K562 (cell line): ENCODE results near the gene OR2T5.
"Not testable (repeated sequence)": the region's sequence is repeated elsewhere in the genome, so short reads cannot be mapped to it uniquely, and the experiment has no call there.

ENCODE experiments used
- CEBPB ChIP-seq: fragments of 450-650 bp; IDR thresholded peaks from 2 replicates; pipeline ENCODE4 v1.6.1; 2016; ENCODE audit warnings: missing genetic modification characterization, missing compliant biosample characterization
- CTCF ChIP-seq, 3 experiments: IDR thresholded peaks in 2 of 3; conservative IDR thresholded peaks in 1 of 3; 2 replicates each; pipeline ENCODE4 v1.5.1; 2011 to 2012; ENCODE audit warnings: low read length in 3 of 3, mild to moderate bottlenecking in 3 of 3, control low read depth in 2 of 3, improper control_type of control experiment in 1 of 3, inconsistent platforms in 1 of 3, low read depth in 1 of 3, mixed read lengths in 1 of 3, moderate library complexity in 1 of 3; ENCODE audit not compliant: insufficient read depth in 2 of 3
- HCFC1 ChIP-seq: IDR thresholded peaks from 2 replicates; pipeline ENCODE4 v1.6.1; 2012; ENCODE audit warnings: low read depth, low read length, improper control_type of control experiment
- KDM1A ChIP-seq, 2 experiments: fragments of 450-650 bp; IDR thresholded peaks; 2 replicates each; pipeline ENCODE4 v1.6.1; 2016; ENCODE audit warnings: mild to moderate bottlenecking in 2 of 2
- LEF1 ChIP-seq: fragments of 450-650 bp; IDR thresholded peaks from 2 replicates; pipeline ENCODE4 v1.6.1; 2016; ENCODE audit warnings: mild to moderate bottlenecking
- MYNN ChIP-seq, 2 experiments: sonication (generic); formaldehyde crosslinking in 1 of 2; IDR thresholded peaks; 2 replicates each; pipeline versions ENCODE4 v1.5.0 to v1.6.1; 2016 to 2020; ENCODE audit warnings: antibody characterized with exemption in 1 of 2, missing genetic modification reagents in 1 of 2
- POLR2A ChIP-seq: fragments of 450-650 bp; conservative IDR thresholded peaks from 2 replicates; pipeline ENCODE4 v1.6.1; 2016
- UBTF ChIP-seq, 2 experiments: IDR thresholded peaks; 2 replicates each; pipeline ENCODE4 v1.6.1; 2012; ENCODE audit warnings: improper control_type of control experiment in 2 of 2, low read depth in 2 of 2, low read length in 2 of 2, borderline replicate concordance in 1 of 2

- TF ChIP-seq KDM1A (IDR thresholded peaks at IDR 0.05); POLR2A; MYNN (IDR thresholded peaks at IDR 0.05); MYNN (CRISPR knock-in tag; IDR thresholded peaks at IDR 0.05); CTCF (IDR thresholded peaks at IDR 0.05 in 2 of 3, conservative IDR thresholded peaks at IDR 0.05 in 1 of 3; ENCODE audit: insufficient read depth in 2 of 3, low read depth in 1 of 3, low read length in 3 of 3); UBTF (IDR thresholded peaks at IDR 0.05; ENCODE audit: borderline replicate concordance in 1 of 2, low read depth in 2 of 2, low read length in 2 of 2); HCFC1; LEF1; CEBPB (tag): not testable (repeated sequence)
Observed at GRCh38 chr1:248500305-248501035, 12.1 kb downstream of the OR2T5 start.
